Measurements from ENCODE around the gene SVEP1.
"Not testable (repeated sequence)": the region's sequence is repeated elsewhere in the genome, so short reads cannot be mapped to it uniquely, and the experiment has no call there.

SVEP1 gene

GRCh38 chr9:110405858-110406443, 173.6 kb downstream of the SVEP1 start:
- DNase-seq, result no peak
- in situ Hi-C loops (cut with MboI; ENCODE audit: low pct_unique_long_range_greater_than_20kb, low sequenced_read_pairs), result no loop called here

GRCh38 chr9:110404473-110404872, 175.1 kb downstream of the SVEP1 start:
- no peak for DNase-seq
- in situ Hi-C loops (cut with MboI; ENCODE audit: low pct_unique_long_range_greater_than_20kb, low sequenced_read_pairs), result no loop called here

GRCh38 chr9:110399983-110400382, 179.6 kb downstream of the SVEP1 start:
- in situ Hi-C loops (cut with MboI; ENCODE audit: low pct_unique_long_range_greater_than_20kb, low sequenced_read_pairs), result no loop called here

GRCh38 chr9:110398992-110399391, 180.5 kb downstream of the SVEP1 start:
- DNase-seq; in situ Hi-C loops (cut with MboI; ENCODE audit: low pct_unique_long_range_greater_than_20kb, low sequenced_read_pairs): not testable (repeated sequence)

More at GRCh38 chr9:110399983-110400382, 179.6 kb downstream of the SVEP1 start:
- no peak for DNase-seq

- in situ Hi-C loops (cut with MboI; ENCODE audit: low pct_unique_long_range_greater_than_20kb, low sequenced_read_pairs), result no loop called here
- no peak for DNase-seq
Observed at GRCh38 chr9:110391826-110392485, 187.6 kb downstream of the SVEP1 start.

GRCh38 chr9:110389148-110389750, 190.3 kb downstream of the SVEP1 start:
- in situ Hi-C loops (cut with MboI; ENCODE audit: low pct_unique_long_range_greater_than_20kb, low sequenced_read_pairs), result no loop called here
- DNase-seq, result no peak

- in situ Hi-C loops (cut with MboI; ENCODE audit: low pct_unique_long_range_greater_than_20kb, low sequenced_read_pairs), result no loop called here
- DNase-seq, result no peak
Observed at GRCh38 chr9:110383491-110383890, 196.1 kb downstream of the SVEP1 start.

GRCh38 chr9:110382731-110383130, 196.8 kb downstream of the SVEP1 start:
- in situ Hi-C loops (cut with MboI; ENCODE audit: low pct_unique_long_range_greater_than_20kb, low sequenced_read_pairs), result no loop called here
- DNase-seq, result no peak

GRCh38 chr9:110371411-110372007, 208.0 kb downstream of the SVEP1 start:
- in situ Hi-C loops (cut with MboI; ENCODE audit: low pct_unique_long_range_greater_than_20kb, low sequenced_read_pairs), result no loop called here
- DNase-seq, result no peak

- no peak for DNase-seq
- in situ Hi-C loops (cut with MboI; ENCODE audit: low pct_unique_long_range_greater_than_20kb, low sequenced_read_pairs), result no loop called here
Observed at GRCh38 chr9:110370315-110370714, 209.2 kb downstream of the SVEP1 start.

- in situ Hi-C loops (cut with MboI; ENCODE audit: low pct_unique_long_range_greater_than_20kb, low sequenced_read_pairs), result no loop called here
- no peak for DNase-seq
Observed at GRCh38 chr9:110364451-110364850, 215.1 kb downstream of the SVEP1 start.

GRCh38 chr9:110358992-110359391, 220.5 kb downstream of the SVEP1 start:
- in situ Hi-C loops (cut with MboI; ENCODE audit: low pct_unique_long_range_greater_than_20kb, low sequenced_read_pairs), result not testable (repeated sequence)

GRCh38 chr9:110357505-110357904, 222.0 kb downstream of the SVEP1 start:
- in situ Hi-C loops (cut with MboI; ENCODE audit: low pct_unique_long_range_greater_than_20kb, low sequenced_read_pairs), result no loop called here

More at GRCh38 chr9:110358992-110359391, 220.5 kb downstream of the SVEP1 start:
- not testable (repeated sequence) for DNase-seq

GRCh38 chr9:110356639-110357395, 222.7 kb downstream of the SVEP1 start:
- DNase-seq, result no peak
- in situ Hi-C loops (cut with MboI; ENCODE audit: low pct_unique_long_range_greater_than_20kb, low sequenced_read_pairs), result no loop called here

More at GRCh38 chr9:110357505-110357904, 222.0 kb downstream of the SVEP1 start:
- no peak for DNase-seq

GRCh38 chr9:110355911-110356310, 223.6 kb downstream of the SVEP1 start:
- in situ Hi-C loops (cut with MboI; ENCODE audit: low pct_unique_long_range_greater_than_20kb, low sequenced_read_pairs), result no loop called here
- DNase-seq, result no peak

GRCh38 chr9:110351009-110351467, 228.5 kb downstream of the SVEP1 start:
- DNase-seq, result no peak
- in situ Hi-C loops (cut with MboI; ENCODE audit: low pct_unique_long_range_greater_than_20kb, low sequenced_read_pairs), result no loop called here

- DNase-seq, result no peak
- in situ Hi-C loops (cut with MboI; ENCODE audit: low pct_unique_long_range_greater_than_20kb, low sequenced_read_pairs), result no loop called here
Observed at GRCh38 chr9:110346325-110346724, 233.2 kb downstream of the SVEP1 start.

- no peak for DNase-seq
- in situ Hi-C loops (cut with MboI; ENCODE audit: low pct_unique_long_range_greater_than_20kb, low sequenced_read_pairs), result no loop called here
Observed at GRCh38 chr9:110344821-110345220, 234.7 kb downstream of the SVEP1 start.

GRCh38 chr9:110343551-110343950, 236.0 kb downstream of the SVEP1 start:
- in situ Hi-C loops (cut with MboI; ENCODE audit: low pct_unique_long_range_greater_than_20kb, low sequenced_read_pairs), result no loop called here
- no peak for DNase-seq

Measured in KBM-7 (cell line).